Measurements from ENCODE around the gene VDR. TPM values are rescaled to one million over a fixed set of nuclear protein-coding genes. Genes with fewer than 3 reads are reported as not detected.

The VDR gene
- total RNA-seq, 1 donor from 2014 or later = 4.6 TPM

- H3K4me1 Mint-ChIP-seq (ENCODE audit: low read depth) = peaks cover 25% of the 10 kb centered on the region
- no peak for DNase-seq (ENCODE audit: low spot score)
These were observed 37.9 kb upstream of the VDR start for GRCh38 chr12:47942614-47943225.

GRCh38 chr12:47941871-47942613 lies 37.2 kb upstream of the VDR start:
- Mint-ChIP-seq H3K9me3 (ENCODE audit: low read depth) (no peaks in the 10 kb centered on the region), H3K27ac (ENCODE audit: unreplicated experiment) (no peak overlapping the region), H3K4me3 (ENCODE audit: unreplicated experiment) (no peak overlapping the region), H3K36me3 (ENCODE audit: low read depth) (no peaks in the 10 kb centered on the region), H3K27me3 (ENCODE audit: low read depth) (no peaks in the 10 kb centered on the region), H3K4me1 (ENCODE audit: low read depth) (peaks cover 18% of the 10 kb centered on the region)
- DNase-seq (ENCODE audit: low spot score) = no peak
- peak; percentile 10 for TF ChIP-seq CTCF (IDR thresholded peaks at IDR 0.05)

More at GRCh38 chr12:47942614-47943225, 37.9 kb upstream of the VDR start:
- no peaks in the 10 kb centered on the region for H3K9me3 Mint-ChIP-seq (ENCODE audit: low read depth)
- no peaks in the 10 kb centered on the region for H3K36me3 Mint-ChIP-seq (ENCODE audit: low read depth)
- H3K27me3 Mint-ChIP-seq (ENCODE audit: low read depth) = no peaks in the 10 kb centered on the region
- no peak overlapping the region for H3K4me3 Mint-ChIP-seq (ENCODE audit: unreplicated experiment)
- no peak for TF ChIP-seq CTCF (IDR thresholded peaks at IDR 0.05)
- no peak overlapping the region for H3K27ac Mint-ChIP-seq (ENCODE audit: unreplicated experiment)

GRCh38 chr12:47941475-47941780 lies 36.6 kb upstream of the VDR start:
- no peak overlapping the region for H3K27ac Mint-ChIP-seq (ENCODE audit: unreplicated experiment)

GRCh38 chr12:47940773-47941474 lies 36.1 kb upstream of the VDR start:
- DNase-seq (ENCODE audit: low spot score) = no peak
- TF ChIP-seq CTCF (IDR thresholded peaks at IDR 0.05) = no peak
- no peak overlapping the region for H3K4me3 Mint-ChIP-seq (ENCODE audit: unreplicated experiment)
- H3K9me3 Mint-ChIP-seq (ENCODE audit: low read depth) = no peaks in the 10 kb centered on the region
- H3K27ac Mint-ChIP-seq (ENCODE audit: unreplicated experiment) = no peak overlapping the region
- H3K27me3 Mint-ChIP-seq (ENCODE audit: low read depth) = no peaks in the 10 kb centered on the region
- H3K4me1 Mint-ChIP-seq (ENCODE audit: low read depth) = peaks cover 9% of the 10 kb centered on the region
- no peaks in the 10 kb centered on the region for H3K36me3 Mint-ChIP-seq (ENCODE audit: low read depth)

More at GRCh38 chr12:47941475-47941780, 36.6 kb upstream of the VDR start:
- H3K9me3 Mint-ChIP-seq (ENCODE audit: low read depth) = no peaks in the 10 kb centered on the region
- H3K27me3 Mint-ChIP-seq (ENCODE audit: low read depth) = no peaks in the 10 kb centered on the region
- H3K4me1 Mint-ChIP-seq (ENCODE audit: low read depth) = peaks cover 12% of the 10 kb centered on the region
- no peak for DNase-seq (ENCODE audit: low spot score)
- no peaks in the 10 kb centered on the region for H3K36me3 Mint-ChIP-seq (ENCODE audit: low read depth)
- no peak overlapping the region for H3K4me3 Mint-ChIP-seq (ENCODE audit: unreplicated experiment)
- TF ChIP-seq CTCF (IDR thresholded peaks at IDR 0.05) = no peak

- Mint-ChIP-seq H3K36me3 (ENCODE audit: low read depth) (no peaks in the 10 kb centered on the region), H3K4me3 (ENCODE audit: unreplicated experiment) (no peak overlapping the region), H3K9me3 (ENCODE audit: low read depth) (no peaks in the 10 kb centered on the region), H3K27me3 (ENCODE audit: low read depth) (no peaks in the 10 kb centered on the region), H3K4me1 (ENCODE audit: low read depth) (peaks cover 15% of the 10 kb centered on the region), H3K27ac (ENCODE audit: unreplicated experiment) (no peak overlapping the region)
- DNase-seq (ENCODE audit: low spot score) = no peak
- no peak for TF ChIP-seq CTCF (IDR thresholded peaks at IDR 0.05)
These were observed 34.3 kb upstream of the VDR start for GRCh38 chr12:47939009-47939601.
